Loucy (cell line): ENCODE measurements around the gene SPOCK2.

ENCODE experiments used
- H2AFZ ChIP-seq: fragments of 200-600 bp; sonication (generic); 2 replicates; pipeline ENCODE4 v1.6.0; 2016; ENCODE audit warnings: antibody characterized with exemption, mild to moderate bottlenecking, low read length, moderate library complexity
- H3F3A ChIP-seq: fragments of 200-600 bp; 2 replicates; pipeline ENCODE4 v1.6.0; 2016; ENCODE audit warnings: antibody characterized with exemption, low read depth, mild to moderate bottlenecking
- H3K27me3 ChIP-seq: fragments of 200-600 bp; sonication (generic); 2 replicates; pipeline ENCODE4 v1.6.1; 2014; ENCODE audit warnings: low read length, mild to moderate bottlenecking; ENCODE audit not compliant: insufficient read depth, poor library complexity, severe bottlenecking
- H3K36me3 ChIP-seq: fragments of 200-600 bp; sonication (generic); 2 replicates; pipeline ENCODE4 v1.6.1; 2016; ENCODE audit warnings: low read length; ENCODE audit not compliant: insufficient read depth
- H3K4me1 ChIP-seq: fragments of 200-600 bp; sonication (generic); 2 replicates; pipeline ENCODE4 v1.5.1; 2014; ENCODE audit warnings: low read length, mild to moderate bottlenecking; ENCODE audit not compliant: insufficient read depth, poor library complexity, severe bottlenecking
- H3K4me2 ChIP-seq: fragments of 200-600 bp; sonication (generic); 2 replicates; pipeline ENCODE4 v1.6.0; 2014; ENCODE audit warnings: antibody characterized with exemption, low read length, low read depth, mild to moderate bottlenecking; ENCODE audit not compliant: poor library complexity, severe bottlenecking
- H3K4me3 ChIP-seq: fragments of 200-600 bp; sonication (generic); 2 replicates; pipeline ENCODE4 v1.5.1; 2014; ENCODE audit warnings: low read length, mild to moderate bottlenecking, mixed read lengths; ENCODE audit not compliant: poor library complexity, severe bottlenecking
- H3K79me2 ChIP-seq: fragments of 200-600 bp; sonication (generic); 2 replicates; pipeline ENCODE4 v1.6.1; 2014; ENCODE audit warnings: low read length; ENCODE audit not compliant: insufficient read depth
- H3K9ac ChIP-seq: fragments of 200-600 bp; sonication (generic); 2 replicates; pipeline ENCODE4 v1.6.0; 2014; ENCODE audit warnings: mild to moderate bottlenecking, low read depth, low read length, moderate library complexity; ENCODE audit not compliant: poor library complexity, severe bottlenecking
- H3K9me2 ChIP-seq: fragments of 200-600 bp; sonication (generic); replicated peaks from 2 replicates; pipeline ENCODE4 v1.6.1; 2016; ENCODE audit warnings: low read depth, low read length, mixed read lengths
- H3K9me3 ChIP-seq: fragments of 200-600 bp; sonication (generic); 2 replicates; pipeline ENCODE4 v1.6.1; 2014; ENCODE audit warnings: mild to moderate bottlenecking, antibody characterized with exemption, low read length, low read depth; ENCODE audit not compliant: insufficient read depth
- H4K20me1 ChIP-seq: fragments of 200-600 bp; sonication (generic); 2 replicates; pipeline ENCODE4 v1.6.0; 2014; ENCODE audit warnings: antibody characterized with exemption, low read length, mild to moderate bottlenecking; ENCODE audit not compliant: insufficient read depth, poor library complexity, severe bottlenecking
- EZH2phosphoT487 ChIP-seq: fragments of 200-600 bp; IDR thresholded peaks from 2 replicates; pipeline ENCODE4 v1.6.1; 2018; ENCODE audit warnings: antibody characterized with exemption, mild to moderate bottlenecking, moderate library complexity, borderline replicate concordance
- TF ChIP-seq, protein P1 (sequence below): fragments of 200-600 bp; sonication (generic); conservative IDR thresholded peaks from 2 replicates; pipeline ENCODE4 v1.5.1; 2014; ENCODE audit warnings: mild to moderate bottlenecking, antibody characterized with exemption, low read length

Gene SPOCK2

DNA sequence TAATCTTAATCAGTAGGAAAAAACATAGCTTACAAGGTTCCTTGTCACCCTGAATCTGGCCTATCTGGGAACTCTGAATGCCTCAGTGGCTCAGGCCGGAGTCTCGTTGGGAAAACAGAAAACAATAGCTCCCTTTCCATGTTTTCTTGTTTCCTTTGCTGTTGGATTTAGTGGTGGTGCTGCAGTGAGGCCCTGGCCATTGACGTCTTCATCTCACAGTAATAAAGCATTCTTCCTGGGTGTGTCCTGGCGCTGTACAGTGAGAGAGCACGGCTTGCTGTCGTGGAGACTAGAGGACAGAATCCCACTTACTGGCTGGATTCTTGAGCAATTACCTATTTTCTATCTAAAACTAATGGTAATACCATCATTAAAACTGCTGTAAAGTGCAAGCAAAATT is 1.3 kb upstream of the SPOCK2 start:
- Histone ChIP-seq H3K27me3 (no peaks in the 10 kb centered on the region), H3K79me2 (no peaks in the 10 kb centered on the region)
- TF ChIP-seq, protein P1, sequence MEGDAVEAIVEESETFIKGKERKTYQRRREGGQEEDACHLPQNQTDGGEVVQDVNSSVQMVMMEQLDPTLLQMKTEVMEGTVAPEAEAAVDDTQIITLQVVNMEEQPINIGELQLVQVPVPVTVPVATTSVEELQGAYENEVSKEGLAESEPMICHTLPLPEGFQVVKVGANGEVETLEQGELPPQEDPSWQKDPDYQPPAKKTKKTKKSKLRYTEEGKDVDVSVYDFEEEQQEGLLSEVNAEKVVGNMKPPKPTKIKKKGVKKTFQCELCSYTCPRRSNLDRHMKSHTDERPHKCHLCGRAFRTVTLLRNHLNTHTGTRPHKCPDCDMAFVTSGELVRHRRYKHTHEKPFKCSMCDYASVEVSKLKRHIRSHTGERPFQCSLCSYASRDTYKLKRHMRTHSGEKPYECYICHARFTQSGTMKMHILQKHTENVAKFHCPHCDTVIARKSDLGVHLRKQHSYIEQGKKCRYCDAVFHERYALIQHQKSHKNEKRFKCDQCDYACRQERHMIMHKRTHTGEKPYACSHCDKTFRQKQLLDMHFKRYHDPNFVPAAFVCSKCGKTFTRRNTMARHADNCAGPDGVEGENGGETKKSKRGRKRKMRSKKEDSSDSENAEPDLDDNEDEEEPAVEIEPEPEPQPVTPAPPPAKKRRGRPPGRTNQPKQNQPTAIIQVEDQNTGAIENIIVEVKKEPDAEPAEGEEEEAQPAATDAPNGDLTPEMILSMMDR: no peak
- TF ChIP-seq EZH2phosphoT487: no peak

DNA sequence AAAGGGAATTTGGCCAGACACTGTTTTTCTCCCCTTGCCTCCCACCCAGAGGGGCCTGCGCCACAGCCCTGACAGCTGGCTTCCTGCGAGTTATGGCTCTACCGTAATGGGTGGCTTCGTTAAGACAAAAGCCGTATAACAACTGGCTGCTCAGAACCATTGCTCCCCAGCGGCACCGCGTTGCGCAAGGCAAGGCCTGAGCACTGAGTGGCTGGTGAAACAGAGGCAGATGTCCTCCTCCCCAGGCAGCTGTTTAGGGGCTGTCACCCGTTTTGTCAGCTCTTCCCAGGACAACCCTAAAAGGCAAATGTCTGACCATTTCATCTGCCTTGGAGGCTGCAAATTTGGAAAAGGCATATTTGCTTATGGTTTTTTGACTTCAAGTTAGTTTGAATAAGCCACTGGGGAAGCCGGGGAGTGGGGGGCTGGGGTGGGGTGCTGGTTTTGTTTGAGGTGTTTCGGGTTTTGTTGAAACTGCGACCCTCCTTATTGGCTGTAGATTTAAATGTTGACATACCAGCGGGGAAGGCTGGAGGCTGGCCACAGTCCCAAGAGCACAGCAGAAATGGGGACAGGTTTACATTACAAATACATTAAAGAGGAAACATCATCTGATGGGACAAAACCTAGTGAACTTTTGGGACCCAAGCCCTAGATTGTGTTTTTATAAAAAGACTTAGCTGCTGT is 681 bp upstream of the SPOCK2 start:
- Histone ChIP-seq H3K9me2 (no peaks in the 10 kb centered on the region), H3K79me2 (no peaks in the 10 kb centered on the region), H4K20me1 (no peaks in the 10 kb centered on the region), H3K4me1 (peaks cover 5% of the 10 kb centered on the region), H3K4me2 (no peak overlapping the region), H3F3A (no peaks in the 10 kb centered on the region), H3K27me3 (no peaks in the 10 kb centered on the region), H3K9me3 (no peaks in the 10 kb centered on the region), H3K9ac (no peak overlapping the region), H2AFZ (no peak overlapping the region), H3K4me3 (no peak overlapping the region), H3K36me3 (0 out of 2 replicates have a peak, but pooled peaks cover 6% of the 10 kb centered on the region)
- no peak for TF ChIP-seq EZH2phosphoT487
- TF ChIP-seq, protein P1: no peak

More for the DNA sequence above, 1.3 kb upstream of the SPOCK2 start:
- H3F3A ChIP-seq: no peaks in the 10 kb centered on the region
- H3K9ac ChIP-seq: no peak overlapping the region
- no peaks in the 10 kb centered on the region for H4K20me1 ChIP-seq
- no peak overlapping the region for H3K4me3 ChIP-seq
- no peaks in the 10 kb centered on the region for H3K9me3 ChIP-seq
- no peaks in the 10 kb centered on the region for H3K9me2 ChIP-seq
- peaks cover 5% of the 10 kb centered on the region for H3K4me1 ChIP-seq
- H3K36me3 ChIP-seq: 0 out of 2 replicates have a peak, but pooled peaks cover 10% of the 10 kb centered on the region
- H3K4me2 ChIP-seq: no peak overlapping the region
- no peak overlapping the region for H2AFZ ChIP-seq

DNA sequence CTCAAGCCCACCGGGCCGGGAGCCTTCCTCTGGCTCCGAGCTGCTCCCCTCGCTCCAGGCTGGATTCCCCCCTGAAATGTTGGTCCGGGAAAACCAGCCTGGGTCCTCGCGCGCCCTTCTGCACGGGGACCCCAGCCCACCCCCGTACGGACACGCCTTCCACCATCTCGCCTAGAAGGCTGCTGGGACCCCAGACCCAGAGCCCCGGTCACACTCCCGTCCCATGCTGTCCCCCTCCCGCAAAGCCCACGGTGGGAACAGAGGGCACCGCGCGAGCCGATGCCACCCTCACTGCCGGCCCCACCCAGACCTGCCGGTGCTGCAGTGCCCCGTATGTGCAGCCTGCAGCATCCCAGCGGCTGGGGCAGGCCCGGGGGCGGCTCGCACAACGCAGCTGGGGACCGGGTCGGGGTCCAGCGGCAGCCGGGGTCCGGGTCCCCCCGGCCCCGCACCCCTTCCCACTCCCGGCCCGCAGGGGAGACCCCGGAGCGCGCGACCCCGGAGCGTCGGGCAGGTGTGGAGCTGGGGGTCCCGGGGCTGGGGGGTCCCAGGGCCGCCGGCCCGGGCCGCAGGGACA is 871 bp downstream of the SPOCK2 start:
- Histone ChIP-seq H3F3A (no peaks in the 10 kb centered on the region), H3K4me2 (no peak overlapping the region), H3K9me3 (no peaks in the 10 kb centered on the region), H3K27me3 (no peaks in the 10 kb centered on the region), H4K20me1 (no peaks in the 10 kb centered on the region), H3K9ac (no peak overlapping the region), H3K79me2 (no peaks in the 10 kb centered on the region), H3K4me3 (no peak overlapping the region), H3K4me1 (peaks cover 5% of the 10 kb centered on the region), H3K36me3 (no peaks in the 10 kb centered on the region), H2AFZ (no peak overlapping the region), H3K9me2 (no peaks in the 10 kb centered on the region)
- TF ChIP-seq, protein P1: no peak
- no peak for TF ChIP-seq EZH2phosphoT487
